A549 (cell line): Measurements from ENCODE around the gene FAM50A. TPM values are rescaled to one million over a fixed set of nuclear protein-coding genes. Genes with fewer than 3 reads are reported as not detected.

Source experiments
- ATAC-seq, 2 experiments: fragments of 200-7000 bp in 1 of 2; fragments of >200 bp in 1 of 2; cut with Nextera tagmentation in 1 of 2; cut with Tn5 transposase in 1 of 2; 3 replicates each; pipeline versions ENCODE4 v1.8.0 to v1.9.1; 2018 to 2020; ENCODE audit warnings: mild to moderate bottlenecking in 1 of 2, moderate library complexity in 1 of 2
- CTCF ChIA-PET: fragments of 300-600 bp; sonication (Branson Sonifier 250); formaldehyde crosslinking; extraction: SDS; loops from one replicate; lab custom pipeline; 2021; ENCODE audit warnings: antibody characterized with exemption, inconsistent platforms; lab: Yijun Ruan, JAX
- POLR2A ChIA-PET: fragments of 350-600 bp; formaldehyde crosslinking; extraction: SDS; loops from one replicate; lab custom pipeline; 2021; ENCODE audit warnings: antibody characterized with exemption, inconsistent platforms; lab: Yijun Ruan, JAX
- DNase-seq, 2 experiments: peaks; one replicate each; pipeline versions ENCODE4 v3.0.0 to v3.0.0-alpha.2; 2011 to 2016; ENCODE audit warnings: low read depth in 1 of 2, low spot score in 1 of 2
- FAIRE-seq: peaks from 2 replicates; lab custom pipeline; 2011; peaks lifted over from hg19 to GRCh38; lab: Jason Lieb, UNC
- H3K27ac ChIP-seq, 2 experiments: fragments of >200 bp; sonication (Bioruptor Twin); formaldehyde crosslinking; 3 replicates each; pipeline ENCODE4 v1.5.1; 2016 to 2017
- H3K4me1 ChIP-seq: fragments of >200 bp; sonication (Bioruptor Twin); formaldehyde crosslinking; 3 replicates; pipeline ENCODE4 v1.6.1; 2016
- H3K4me2 ChIP-seq: fragments of >200 bp; sonication (Bioruptor Twin); formaldehyde crosslinking; 3 replicates; pipeline ENCODE4 v1.6.1; 2016
- H3K4me3 ChIP-seq: fragments of >200 bp; sonication (Bioruptor Twin); formaldehyde crosslinking; 3 replicates; pipeline ENCODE4 v1.5.1; 2016
- H3K9me3 ChIP-seq: fragments of >200 bp; sonication (Bioruptor Twin); formaldehyde crosslinking; 3 replicates; pipeline ENCODE4 v1.6.1; 2016
- BHLHE40 ChIP-seq: IDR thresholded peaks from 2 replicates; pipeline ENCODE4 v1.6.1; 2012; ENCODE audit warnings: low read depth, low read length, inconsistent platforms
- CBX2 ChIP-seq: fragments of 200-600 bp; sonication (generic); IDR thresholded peaks from 2 replicates; pipeline ENCODE4 v1.6.1; 2016; ENCODE audit warnings: low read depth, mild to moderate bottlenecking, borderline replicate concordance
- EHMT2 ChIP-seq: fragments of 200-600 bp; sonication (generic); IDR thresholded peaks from 2 replicates; pipeline ENCODE4 v1.6.1; 2016; ENCODE audit warnings: antibody characterized with exemption, low read depth, mild to moderate bottlenecking, moderate library complexity
- EP300 ChIP-seq, 2 experiments: fragments of >200 bp; sonication (Bioruptor Twin); formaldehyde crosslinking; IDR thresholded peaks; 2 replicates in 1 of 2; 3 replicates in 1 of 2; pipeline ENCODE4 v1.6.1; 2016 to 2017
- ESRRA ChIP-seq: fragments of 150-350 bp; IDR thresholded peaks from 2 replicates; pipeline ENCODE4 v1.6.1; 2014; ENCODE audit warnings: mild to moderate bottlenecking, low read length, borderline replicate concordance
- FOSB ChIP-seq: fragments of 250-450 bp; sonication (Bioruptor Pico); IDR thresholded peaks from 2 replicates; pipeline ENCODE4 v1.5.0; 2020; ENCODE audit warnings: mild to moderate bottlenecking, moderate library complexity
- GATA3 ChIP-seq: IDR thresholded peaks from 2 replicates; pipeline ENCODE4 v1.6.1; 2012; ENCODE audit warnings: borderline replicate concordance
- HDAC2 ChIP-seq: fragments of 200-600 bp; sonication (generic); IDR thresholded peaks from 2 replicates; pipeline ENCODE4 v1.6.1; 2016
- HEYL ChIP-seq: fragments of 250-450 bp; sonication (Bioruptor Pico); IDR thresholded peaks from 2 replicates; pipeline ENCODE4 v1.8.0; 2021; ENCODE audit warnings: mild to moderate bottlenecking, moderate library complexity
- HOXB5 ChIP-seq: fragments of 250-450 bp; sonication (Bioruptor Pico); IDR thresholded peaks from 2 replicates; pipeline ENCODE4 v1.5.0; 2020; ENCODE audit warnings: mild to moderate bottlenecking, moderate library complexity
- JUNB ChIP-seq: fragments of >200 bp; sonication (Bioruptor Twin); formaldehyde crosslinking; IDR thresholded peaks from 2 replicates; pipeline ENCODE4 v1.6.1; 2016
- KDM5A ChIP-seq: fragments of 200-600 bp; sonication (generic); IDR thresholded peaks from 2 replicates; pipeline ENCODE4 v1.6.1; 2016; ENCODE audit warnings: antibody characterized with exemption, mild to moderate bottlenecking
- NR3C1 ChIP-seq: fragments of >200 bp; sonication (Bioruptor Twin); formaldehyde crosslinking; IDR thresholded peaks from 3 replicates; pipeline ENCODE4 v1.6.1; 2017
- RARB ChIP-seq: fragments of 250-450 bp; sonication (Bioruptor Pico); IDR thresholded peaks from 2 replicates; pipeline ENCODE4 v1.8.0; 2021; ENCODE audit warnings: mild to moderate bottlenecking, moderate library complexity
- SMC3 ChIP-seq: fragments of >200 bp; sonication (Bioruptor Twin); formaldehyde crosslinking; IDR thresholded peaks from 3 replicates; pipeline ENCODE4 v1.6.1; 2018; ENCODE audit warnings: inconsistent platforms
- SREBF2 ChIP-seq: fragments of 450-650 bp; IDR thresholded peaks from 2 replicates; pipeline ENCODE4 v1.6.1; 2014; ENCODE audit warnings: mild to moderate bottlenecking, moderate library complexity
- TP53 ChIP-seq: fragments of 250-450 bp; sonication (Bioruptor Pico); IDR thresholded peaks from 2 replicates; pipeline ENCODE4 v1.5.0; 2021; ENCODE audit warnings: mild to moderate bottlenecking, moderate library complexity
- ZC3H11A ChIP-seq: fragments of 450-650 bp; IDR thresholded peaks from 2 replicates; pipeline ENCODE4 v1.6.1; 2014; ENCODE audit warnings: antibody characterized with exemption, mild to moderate bottlenecking
- WGBS: methylation state at CpG from one replicate; pipeline ENCODE4 v1.1.6; 2017; ENCODE audit errors: missing lambda C conversion rate; 5-methylcytosine and 5-hydroxymethylcytosine counted together
- polyA plus RNA-seq, 4 experiments: library from polyadenylated mRNA; depleted of rRNA in 3 of 4; stranded (reverse); fragments of >200 nt; fragmentation: RNase III in 1 of 4; extraction: RNeasy Plus Mini Kit Qiagen cat#74134 plus additional on column Dnase treatment in 1 of 4; gene quantifications; 2 replicates in 3 of 4; 3 replicates in 1 of 4; pipeline ENCODE4 v1.2.3, GENCODE V29; 2011 to 2017
- TF ChIP-seq, protein P1 (sequence below): fragments of 150-350 bp; IDR thresholded peaks from 2 replicates; pipeline ENCODE4 v1.6.1; 2014; ENCODE audit warnings: low read depth, mild to moderate bottlenecking, low read length
- TF ChIP-seq, protein P2 (sequence below): IDR thresholded peaks from 2 replicates; pipeline ENCODE4 v1.6.1; 2012
- TF ChIP-seq, protein P3 (sequence below): fragments of >200 bp; sonication (Bioruptor Twin); formaldehyde crosslinking; IDR thresholded peaks from 3 replicates; pipeline ENCODE4 v1.6.1; 2016
- TF ChIP-seq, protein P4 (sequence below): IDR thresholded peaks from 2 replicates; pipeline ENCODE4 v1.6.1; 2012
- TF ChIP-seq, protein P5 (sequence below): fragments of 450-650 bp; IDR thresholded peaks from 2 replicates; pipeline ENCODE4 v1.6.1; 2014; ENCODE audit warnings: antibody characterized with exemption
- TF ChIP-seq, protein P6 (sequence below): fragments of >200 bp; sonication (Bioruptor Twin); formaldehyde crosslinking; IDR thresholded peaks from 3 replicates; pipeline ENCODE4 v1.5.1; 2016

Gene FAM50A
- polyA plus RNA-seq, 2 of the 4 experiments (the other 2 are of a cell fraction), result 57.8 to 123 TPM

DNA sequence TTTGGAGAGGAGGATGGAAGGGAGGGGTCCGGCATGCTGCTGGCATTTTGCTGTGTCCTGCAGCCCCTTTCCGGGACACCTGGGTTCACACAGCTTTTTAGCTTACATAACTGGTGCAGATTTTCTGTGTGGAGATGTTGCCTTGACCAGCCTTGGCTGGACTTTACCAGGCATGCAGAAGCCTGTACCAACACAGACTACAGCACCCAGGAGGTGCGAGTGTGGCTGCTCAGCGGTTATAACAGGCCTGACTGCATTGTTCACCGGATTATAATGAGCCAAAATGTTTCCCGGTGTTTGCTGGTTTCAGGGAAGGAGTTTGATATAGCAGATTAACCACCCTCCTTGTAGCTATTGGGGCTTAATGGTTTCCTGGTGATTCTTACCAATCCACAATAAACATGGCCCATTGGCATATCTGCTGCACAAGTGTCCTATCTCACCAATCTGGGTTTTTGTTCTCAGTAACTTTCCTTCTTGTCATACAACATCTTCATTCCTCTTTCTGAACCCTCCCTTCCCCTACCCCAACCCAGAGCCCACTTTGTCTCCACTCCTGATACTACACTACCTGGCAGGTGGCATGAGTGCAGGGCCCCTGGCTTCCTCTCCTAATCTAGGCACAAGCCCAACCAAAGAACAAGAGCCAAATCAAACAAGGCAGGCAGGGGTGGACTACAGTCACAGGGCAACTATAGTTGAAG lies 41.9 kb upstream of the FAM50A start:
- WGBS, result 66% methylated on average over 6 of the region's 6 CpGs
- Histone ChIP-seq H3K27ac (peak overlapping the region in 1 of 2 experiments; percentile 96; a peak in 2 of 6 replicates), H3K4me3 (no peak overlapping the region), H3K9me3 (no peaks in the 10 kb centered on the region), H3K4me1 (peaks cover 18% of the 10 kb centered on the region; the same call in 2 of the 3 replicates), H3K4me2 (peak overlapping the region; percentile 89; the same call in 1 of the 3 replicates)
- FAIRE-seq (no peak), ATAC-seq (peak; percentile 15 to 20), DNase-seq (no peak)
- ChIA-PET POLR2A (no interaction called here), CTCF (interaction anchor here (1.2 to 1.7 kb wide), 2 partner anchors 28 to 134 kb away, joined by 3 to 6 read pairs; partner anchors contain the start of gene FLNA)
- no peak for TF ChIP-seq EP300 (IDR thresholded peaks at IDR 0.05)
- TF ChIP-seq TP53 (CRISPR knock-in tag), result no peak
- TF ChIP-seq CBX2, result no peak
- no peak for TF ChIP-seq ESRRA
- TF ChIP-seq FOSB (CRISPR knock-in tag), result no peak
- TF ChIP-seq, protein P1, sequence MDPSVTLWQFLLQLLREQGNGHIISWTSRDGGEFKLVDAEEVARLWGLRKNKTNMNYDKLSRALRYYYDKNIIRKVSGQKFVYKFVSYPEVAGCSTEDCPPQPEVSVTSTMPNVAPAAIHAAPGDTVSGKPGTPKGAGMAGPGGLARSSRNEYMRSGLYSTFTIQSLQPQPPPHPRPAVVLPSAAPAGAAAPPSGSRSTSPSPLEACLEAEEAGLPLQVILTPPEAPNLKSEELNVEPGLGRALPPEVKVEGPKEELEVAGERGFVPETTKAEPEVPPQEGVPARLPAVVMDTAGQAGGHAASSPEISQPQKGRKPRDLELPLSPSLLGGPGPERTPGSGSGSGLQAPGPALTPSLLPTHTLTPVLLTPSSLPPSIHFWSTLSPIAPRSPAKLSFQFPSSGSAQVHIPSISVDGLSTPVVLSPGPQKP, result no peak
- no peak for TF ChIP-seq JUNB
- no peak for TF ChIP-seq HOXB5 (CRISPR knock-in tag)
- TF ChIP-seq, protein P2, sequence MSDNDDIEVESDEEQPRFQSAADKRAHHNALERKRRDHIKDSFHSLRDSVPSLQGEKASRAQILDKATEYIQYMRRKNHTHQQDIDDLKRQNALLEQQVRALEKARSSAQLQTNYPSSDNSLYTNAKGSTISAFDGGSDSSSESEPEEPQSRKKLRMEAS, result no peak
- TF ChIP-seq HEYL (CRISPR knock-in tag), result no peak
- TF ChIP-seq SMC3, result no peak
- no peak for TF ChIP-seq BHLHE40
- TF ChIP-seq NR3C1, result no peak
- no peak for TF ChIP-seq HDAC2

DNA sequence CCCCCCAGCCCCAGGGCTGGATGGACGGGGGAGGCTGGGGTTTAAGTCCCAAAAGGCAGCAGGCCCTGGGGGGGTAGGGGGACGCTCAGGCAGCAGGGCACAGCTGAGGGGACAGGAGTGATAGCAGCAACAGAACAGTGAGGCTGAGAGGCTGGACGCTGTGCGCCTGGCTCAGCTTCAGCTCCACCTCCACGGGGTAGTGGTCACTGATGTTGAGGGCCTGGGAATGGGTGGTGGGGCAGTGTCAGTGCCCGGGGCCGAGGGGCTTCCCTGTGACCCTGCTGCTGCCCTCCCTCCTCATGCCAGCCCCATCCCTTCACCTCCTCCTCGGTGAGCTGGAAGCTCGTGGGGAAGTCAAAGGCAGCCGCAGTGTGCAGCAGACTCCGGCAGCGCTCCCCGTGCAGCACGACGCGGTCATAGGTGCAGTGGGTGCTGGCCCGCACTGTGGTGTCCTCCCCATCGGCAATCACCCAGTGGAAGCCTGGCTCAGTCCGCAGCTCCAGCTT lies 41.3 kb upstream of the FAM50A start:
- 89% methylated on average over 7 of the region's 19 CpGs for WGBS
- ChIA-PET CTCF (interaction anchor here (1.2 to 1.7 kb wide), 2 partner anchors 29 to 133 kb away, joined by 3 to 6 read pairs; partner anchors contain the start of gene FLNA), POLR2A (no interaction called here)
- Histone ChIP-seq H3K4me2 (no peak overlapping the region), H3K4me3 (no peak overlapping the region), H3K27ac (no peak overlapping the region), H3K4me1 (peaks cover 18% of the 10 kb centered on the region; the same call in 2 of the 3 replicates), H3K9me3 (no peaks in the 10 kb centered on the region)
- ATAC-seq, result peak; percentile 37 to 45
- TF ChIP-seq RARB (CRISPR knock-in tag) (no peak), ZC3H11A (no peak), CBX2 (no peak), GATA3 (no peak), HEYL (CRISPR knock-in tag) (no peak), SREBF2 (no peak), EHMT2 (no peak), KDM5A (no peak)
- TF ChIP-seq, protein P3, sequence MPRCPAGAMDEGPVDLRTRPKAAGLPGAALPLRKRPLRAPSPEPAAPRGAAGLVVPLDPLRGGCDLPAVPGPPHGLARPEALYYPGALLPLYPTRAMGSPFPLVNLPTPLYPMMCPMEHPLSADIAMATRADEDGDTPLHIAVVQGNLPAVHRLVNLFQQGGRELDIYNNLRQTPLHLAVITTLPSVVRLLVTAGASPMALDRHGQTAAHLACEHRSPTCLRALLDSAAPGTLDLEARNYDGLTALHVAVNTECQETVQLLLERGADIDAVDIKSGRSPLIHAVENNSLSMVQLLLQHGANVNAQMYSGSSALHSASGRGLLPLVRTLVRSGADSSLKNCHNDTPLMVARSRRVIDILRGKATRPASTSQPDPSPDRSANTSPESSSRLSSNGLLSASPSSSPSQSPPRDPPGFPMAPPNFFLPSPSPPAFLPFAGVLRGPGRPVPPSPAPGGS, result no peak
- TF ChIP-seq, protein P4, sequence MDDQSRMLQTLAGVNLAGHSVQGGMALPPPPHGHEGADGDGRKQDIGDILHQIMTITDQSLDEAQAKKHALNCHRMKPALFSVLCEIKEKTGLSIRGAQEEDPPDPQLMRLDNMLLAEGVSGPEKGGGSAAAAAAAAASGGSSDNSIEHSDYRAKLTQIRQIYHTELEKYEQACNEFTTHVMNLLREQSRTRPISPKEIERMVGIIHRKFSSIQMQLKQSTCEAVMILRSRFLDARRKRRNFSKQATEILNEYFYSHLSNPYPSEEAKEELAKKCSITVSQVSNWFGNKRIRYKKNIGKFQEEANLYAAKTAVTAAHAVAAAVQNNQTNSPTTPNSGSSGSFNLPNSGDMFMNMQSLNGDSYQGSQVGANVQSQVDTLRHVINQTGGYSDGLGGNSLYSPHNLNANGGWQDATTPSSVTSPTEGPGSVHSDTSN, result no peak
- TF ChIP-seq, protein P5, sequence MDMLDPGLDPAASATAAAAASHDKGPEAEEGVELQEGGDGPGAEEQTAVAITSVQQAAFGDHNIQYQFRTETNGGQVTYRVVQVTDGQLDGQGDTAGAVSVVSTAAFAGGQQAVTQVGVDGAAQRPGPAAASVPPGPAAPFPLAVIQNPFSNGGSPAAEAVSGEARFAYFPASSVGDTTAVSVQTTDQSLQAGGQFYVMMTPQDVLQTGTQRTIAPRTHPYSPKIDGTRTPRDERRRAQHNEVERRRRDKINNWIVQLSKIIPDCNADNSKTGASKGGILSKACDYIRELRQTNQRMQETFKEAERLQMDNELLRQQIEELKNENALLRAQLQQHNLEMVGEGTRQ, result no peak
- TF ChIP-seq, protein P6, sequence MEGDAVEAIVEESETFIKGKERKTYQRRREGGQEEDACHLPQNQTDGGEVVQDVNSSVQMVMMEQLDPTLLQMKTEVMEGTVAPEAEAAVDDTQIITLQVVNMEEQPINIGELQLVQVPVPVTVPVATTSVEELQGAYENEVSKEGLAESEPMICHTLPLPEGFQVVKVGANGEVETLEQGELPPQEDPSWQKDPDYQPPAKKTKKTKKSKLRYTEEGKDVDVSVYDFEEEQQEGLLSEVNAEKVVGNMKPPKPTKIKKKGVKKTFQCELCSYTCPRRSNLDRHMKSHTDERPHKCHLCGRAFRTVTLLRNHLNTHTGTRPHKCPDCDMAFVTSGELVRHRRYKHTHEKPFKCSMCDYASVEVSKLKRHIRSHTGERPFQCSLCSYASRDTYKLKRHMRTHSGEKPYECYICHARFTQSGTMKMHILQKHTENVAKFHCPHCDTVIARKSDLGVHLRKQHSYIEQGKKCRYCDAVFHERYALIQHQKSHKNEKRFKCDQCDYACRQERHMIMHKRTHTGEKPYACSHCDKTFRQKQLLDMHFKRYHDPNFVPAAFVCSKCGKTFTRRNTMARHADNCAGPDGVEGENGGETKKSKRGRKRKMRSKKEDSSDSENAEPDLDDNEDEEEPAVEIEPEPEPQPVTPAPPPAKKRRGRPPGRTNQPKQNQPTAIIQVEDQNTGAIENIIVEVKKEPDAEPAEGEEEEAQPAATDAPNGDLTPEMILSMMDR, result no peak
- FAIRE-seq, result no peak
- DNase-seq, result no peak
